Esophagus squamous epithelium (tissue), 5 donors: Measurements from ENCODE around the gene PHACTR1. TPM values are rescaled to one million over a fixed set of nuclear protein-coding genes. Genes with fewer than 3 reads are reported as not detected.
A peak's percentile ranks its signal among the peaks of the same experiment; 100 is the strongest.

ENCODE experiments used
- DNase-seq: peaks from one replicate; lab custom pipeline; 2025; lab: John Stamatoyannopoulos, UW
- H3K27ac ChIP-seq, 4 donors: fragments of 200-600 bp; sonication (generic); one replicate each; pipeline ENCODE4 v1.5.1; 2016 to 2019; ENCODE audit warnings: mild to moderate bottlenecking in 1 of 4
- H3K27me3 ChIP-seq, 4 donors: fragments of 200-600 bp; sonication (generic); 1 replicate in 3 of 4; 2 replicates in 1 of 4; pipeline versions ENCODE4 v1.5.1 to v1.6.0; 2017 to 2021; ENCODE audit warnings: antibody characterized with exemption in 1 of 4
- H3K36me3 ChIP-seq, 3 donors: fragments of 200-600 bp; sonication (generic); one replicate each; pipeline ENCODE4 v1.5.1; 2016 to 2019
- H3K4me1 ChIP-seq, 3 donors: fragments of 200-600 bp; sonication (generic); one replicate each; pipeline ENCODE4 v1.5.1; 2017 to 2019
- H3K4me3 ChIP-seq, 4 donors: fragments of 200-600 bp; sonication (generic); 1 replicate in 3 of 4; 2 replicates in 1 of 4; pipeline ENCODE4 v1.5.1; 2016 to 2019; ENCODE audit warnings: mild to moderate bottlenecking in 2 of 4, moderate library complexity in 1 of 4
- H3K9me3 ChIP-seq, 3 donors: fragments of 200-600 bp; sonication (generic); one replicate each; pipeline ENCODE4 v1.5.1; 2016 to 2019
- POLR2A ChIP-seq, 4 donors: fragments of 450-650 bp; IDR thresholded peaks; one replicate each; pipeline ENCODE4 v1.6.1; 2017; ENCODE audit warnings: antibody characterized with exemption in 4 of 4, mild to moderate bottlenecking in 4 of 4, moderate library complexity in 3 of 4
- WGBS, 2 donors: methylation state at CpG; one replicate each; pipeline ENCODE4 v1.1.5; 2018; 5-methylcytosine and 5-hydroxymethylcytosine counted together
- intact Hi-C: fragments of 100-400 bp; cut with DNase I; formaldehyde crosslinking; loops from one replicate; pipeline ENCODE4 v1.15.0; 2022
- total RNA-seq, 4 donors: library from RNA; depleted of rRNA; stranded (reverse); fragments of >200 nt; gene quantifications; one replicate each; pipeline ENCODE4 v1.1.0, GENCODE V29; 2016
- TF ChIP-seq, protein P1 (sequence below), 6 experiments: fragments of 450-650 bp in 4 of 6; fragments of 200-600 bp in 2 of 6; sonication (generic) in 2 of 6; IDR thresholded peaks; one replicate each; pipeline ENCODE4 v1.5.1; 2016 to 2019; ENCODE audit warnings: antibody characterized with exemption in 6 of 6, mild to moderate bottlenecking in 4 of 6, moderate library complexity in 4 of 6
- donor health status: DM: yes; HTN: yes; CAD: no.

Gene PHACTR1
- total RNA-seq, 4 donors from 2014 or later: 1.5 to 7.2 (median 4.5) TPM

DNA sequence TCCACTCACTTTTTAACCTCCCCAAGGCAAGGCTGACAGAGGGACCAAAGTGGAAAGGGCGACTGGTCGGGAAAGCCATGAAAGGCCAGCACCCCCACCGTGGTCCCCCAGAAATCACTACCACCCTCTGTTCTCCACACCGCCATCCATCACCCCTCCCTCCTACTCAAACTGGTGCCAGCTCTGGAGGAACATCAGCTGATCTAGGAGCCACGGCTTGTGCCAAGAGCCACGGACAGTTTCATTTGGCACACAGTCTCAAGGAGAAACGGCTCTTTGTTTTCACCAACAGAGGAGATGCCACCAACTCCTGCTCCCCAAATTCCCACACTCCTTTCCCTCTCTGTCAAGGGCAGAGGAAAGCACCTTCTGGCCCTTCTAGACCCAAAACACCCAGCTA, 585.7 kb downstream of the PHACTR1 start:
- H3K4me1 ChIP-seq: peaks cover 10 to 37% (median 16%) of the 10 kb centered on the region in 3 donors
- peaks cover 0 to 78% (median 0%) of the 10 kb centered on the region in 3 donors for H3K36me3 ChIP-seq
- no peaks in the 10 kb centered on the region for H3K9me3 ChIP-seq
- H3K27ac ChIP-seq: peak overlapping the region; percentile 50 to 85 (median 78)
- H3K27me3 ChIP-seq: no peaks in the 10 kb centered on the region
- 49 to 76% methylated on average over 2 to 7 of the region's 7 CpGs for WGBS, 2 donors
- intact Hi-C loops: no loop called here
- DNase-seq: no peak
- H3K4me3 ChIP-seq: no peak overlapping the region
- TF ChIP-seq, protein P1, sequence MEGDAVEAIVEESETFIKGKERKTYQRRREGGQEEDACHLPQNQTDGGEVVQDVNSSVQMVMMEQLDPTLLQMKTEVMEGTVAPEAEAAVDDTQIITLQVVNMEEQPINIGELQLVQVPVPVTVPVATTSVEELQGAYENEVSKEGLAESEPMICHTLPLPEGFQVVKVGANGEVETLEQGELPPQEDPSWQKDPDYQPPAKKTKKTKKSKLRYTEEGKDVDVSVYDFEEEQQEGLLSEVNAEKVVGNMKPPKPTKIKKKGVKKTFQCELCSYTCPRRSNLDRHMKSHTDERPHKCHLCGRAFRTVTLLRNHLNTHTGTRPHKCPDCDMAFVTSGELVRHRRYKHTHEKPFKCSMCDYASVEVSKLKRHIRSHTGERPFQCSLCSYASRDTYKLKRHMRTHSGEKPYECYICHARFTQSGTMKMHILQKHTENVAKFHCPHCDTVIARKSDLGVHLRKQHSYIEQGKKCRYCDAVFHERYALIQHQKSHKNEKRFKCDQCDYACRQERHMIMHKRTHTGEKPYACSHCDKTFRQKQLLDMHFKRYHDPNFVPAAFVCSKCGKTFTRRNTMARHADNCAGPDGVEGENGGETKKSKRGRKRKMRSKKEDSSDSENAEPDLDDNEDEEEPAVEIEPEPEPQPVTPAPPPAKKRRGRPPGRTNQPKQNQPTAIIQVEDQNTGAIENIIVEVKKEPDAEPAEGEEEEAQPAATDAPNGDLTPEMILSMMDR (IDR thresholded peaks at IDR 0.05): no peak
- no peak for TF ChIP-seq POLR2A (IDR thresholded peaks at IDR 0.05)

DNA sequence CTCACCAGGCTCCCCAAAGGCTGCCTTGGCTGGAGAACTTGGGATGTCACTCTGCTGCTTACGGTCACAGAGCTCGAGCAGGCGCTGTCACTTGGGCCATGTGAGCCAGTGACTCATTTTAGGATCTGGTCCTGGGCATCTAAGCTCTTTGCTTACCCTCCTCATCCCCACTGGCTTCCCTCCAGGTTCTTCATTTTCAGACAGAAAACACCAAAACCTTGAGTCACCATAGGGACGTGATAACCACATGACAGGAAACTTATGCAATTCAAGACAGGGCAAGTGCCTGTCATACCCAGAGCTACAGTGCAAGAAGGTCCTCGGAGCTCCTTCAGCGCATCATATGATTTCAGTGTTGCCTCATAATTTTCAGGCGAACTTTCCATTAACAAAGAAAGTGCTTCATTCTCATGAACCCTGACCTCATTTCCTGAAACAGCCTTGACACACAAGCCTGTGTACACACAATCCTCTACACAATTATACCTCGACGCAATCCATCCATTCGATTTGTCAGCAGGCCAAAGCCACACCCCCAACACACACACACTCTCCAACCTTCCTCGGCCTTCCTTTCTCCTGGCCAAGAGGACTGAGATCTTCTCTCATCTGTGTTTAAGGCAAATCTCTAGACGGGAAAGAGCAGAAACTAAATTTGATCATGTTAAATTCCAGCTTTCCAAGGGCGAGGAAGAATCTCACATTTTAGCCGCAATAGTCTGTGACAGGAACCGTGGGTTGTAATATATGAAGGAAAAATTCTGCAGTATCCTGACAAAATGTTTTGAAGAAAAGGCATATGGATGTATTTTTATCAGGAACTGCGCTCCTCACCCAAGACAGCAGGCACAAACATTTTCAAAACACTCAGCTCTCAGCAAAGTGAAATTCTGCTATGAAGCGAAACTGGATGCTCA, 586.4 kb downstream of the PHACTR1 start:
- intact Hi-C loops: no loop called here

DNA sequence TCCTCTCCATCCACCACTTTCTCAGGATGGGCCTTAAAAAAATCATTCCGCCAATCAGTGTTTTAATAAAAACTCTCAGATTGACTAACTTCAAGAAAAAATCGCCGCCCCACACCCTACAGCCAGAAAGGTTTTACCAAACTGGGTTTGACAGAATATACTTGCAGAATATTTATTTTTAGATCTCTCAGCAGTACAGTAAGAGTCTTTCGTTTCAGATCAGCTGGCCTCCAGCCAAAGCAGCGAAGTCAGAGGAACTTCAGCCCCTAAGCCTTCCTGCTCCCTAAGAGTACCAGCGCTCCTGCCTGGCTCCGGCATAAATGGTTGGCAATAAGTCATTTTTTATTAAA, 587.1 kb downstream of the PHACTR1 start:
- WGBS, 2 donors: 47 to 59% methylated on average over 7 of the region's 7 CpGs
- Histone ChIP-seq H3K9me3 (no peaks in the 10 kb centered on the region), H3K4me3 (peak overlapping the region in 3 of 4 donors; percentile 8 to 39 (median 21))

More for the DNA sequence above, 586.4 kb downstream of the PHACTR1 start:
- H3K36me3 ChIP-seq: peaks cover 0 to 76% (median 0%) of the 10 kb centered on the region in 3 donors
- H3K9me3 ChIP-seq: no peaks in the 10 kb centered on the region
- 44 to 59% methylated on average over 14 to 17 of the region's 17 CpGs for WGBS, 2 donors
- no peaks in the 10 kb centered on the region for H3K27me3 ChIP-seq
- peak overlapping the region; percentile 50 to 85 (median 78) for H3K27ac ChIP-seq
- peaks cover 10 to 43% (median 19%) of the 10 kb centered on the region in 3 donors for H3K4me1 ChIP-seq
- peak overlapping the region in 3 of 4 donors; percentile 8 to 39 (median 21) for H3K4me3 ChIP-seq
- DNase-seq: peak; percentile 23
- no peak for TF ChIP-seq POLR2A (IDR thresholded peaks at IDR 0.05)
- TF ChIP-seq, protein P1 (IDR thresholded peaks at IDR 0.05): no peak

DNA sequence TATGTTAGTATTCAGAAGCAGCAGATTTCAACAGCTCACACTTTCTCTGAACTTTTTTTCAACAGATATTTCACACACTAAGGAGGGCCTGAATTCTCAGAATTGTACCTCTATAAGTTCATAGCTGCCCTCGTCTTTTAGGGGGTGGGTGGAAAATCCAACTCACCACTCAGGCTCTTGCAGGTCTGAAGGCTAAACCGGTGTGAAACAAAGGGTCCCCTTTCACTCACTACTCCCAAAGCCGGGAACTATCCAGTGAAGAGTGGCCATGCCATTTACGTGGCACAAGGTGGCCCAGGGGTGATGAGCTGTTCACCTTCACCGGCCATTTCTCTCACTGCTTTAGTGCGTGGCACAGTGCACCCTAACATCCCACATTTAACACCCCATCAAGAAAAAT, 587.5 kb downstream of the PHACTR1 start:
- DNase-seq: no peak
- Histone ChIP-seq H3K4me3 (no peak overlapping the region), H3K9me3 (no peaks in the 10 kb centered on the region), H3K4me1 (peaks cover 10 to 48% (median 20%) of the 10 kb centered on the region in 3 donors), H3K36me3 (peaks cover 0 to 67% (median 0%) of the 10 kb centered on the region in 3 donors), H3K27ac (peak overlapping the region; percentile 23 to 82 (median 66)), H3K27me3 (no peaks in the 10 kb centered on the region)
- intact Hi-C loops: no loop called here
- WGBS, 2 donors: 33 to 87% methylated on average over 2 to 6 of the region's 6 CpGs
- TF ChIP-seq, protein P1 (IDR thresholded peaks at IDR 0.05): no peak
- TF ChIP-seq POLR2A (IDR thresholded peaks at IDR 0.05): no peak

More for the DNA sequence above, 587.1 kb downstream of the PHACTR1 start:
- H3K36me3 ChIP-seq: peaks cover 0 to 71% (median 0%) of the 10 kb centered on the region in 3 donors
- DNase-seq: no peak
- H3K4me1 ChIP-seq: peaks cover 10 to 48% (median 20%) of the 10 kb centered on the region in 3 donors
- H3K27ac ChIP-seq: peak overlapping the region; percentile 45 to 85 (median 78)
- intact Hi-C loops: no loop called here
- TF ChIP-seq, protein P1 (IDR thresholded peaks at IDR 0.05): no peak
- TF ChIP-seq POLR2A (IDR thresholded peaks at IDR 0.05): no peak
- H3K27me3 ChIP-seq: no peaks in the 10 kb centered on the region
